Activated CD4-positive, alpha-beta T cell treated with anti-CD3 and anti-CD28 coated beads for 4 hours (primary cell): ENCODE data around the gene MAN2A1.

Experiments
- DNase-seq, 2 donors: peaks; one replicate each; pipeline ENCODE4 v3.0.0-alpha.2; 2020

Gene MAN2A1

GRCh38 chr5:109682383-109682782 lies 7.3 kb upstream of the MAN2A1 start:
- DNase-seq = no peak

- no peak for DNase-seq
Observed at GRCh38 chr5:109685916-109686315, 3.8 kb upstream of the MAN2A1 start.

GRCh38 chr5:109688630-109688969 lies 1.1 kb upstream of the MAN2A1 start:
- DNase-seq = peak in 1 of 2 donors; percentile 5

- peak; percentile 66 to 75 for DNase-seq
Observed at GRCh38 chr5:109688970-109689739, 572 bp upstream of the MAN2A1 start.

- DNase-seq = peak; percentile 30 to 36
Observed at GRCh38 chr5:109690242-109690974, 681 bp downstream of the MAN2A1 start.

- DNase-seq = peak; percentile 44 to 48
Observed at GRCh38 chr5:109690975-109691574, 1.3 kb downstream of the MAN2A1 start.

- DNase-seq = peak in 1 of 2 donors; percentile 23
Observed at GRCh38 chr5:109691996-109692395, 2.3 kb downstream of the MAN2A1 start.

- no peak for DNase-seq
Observed at GRCh38 chr5:109692852-109693251, 3.1 kb downstream of the MAN2A1 start.

GRCh38 chr5:109693535-109694400 lies 4.0 kb downstream of the MAN2A1 start:
- no peak for DNase-seq

GRCh38 chr5:109694451-109694891 lies 4.7 kb downstream of the MAN2A1 start:
- no peak for DNase-seq

GRCh38 chr5:109695005-109695926 lies 5.5 kb downstream of the MAN2A1 start:
- DNase-seq = no peak

GRCh38 chr5:109697339-109697738 lies 7.6 kb downstream of the MAN2A1 start:
- no peak for DNase-seq

GRCh38 chr5:109700516-109701153 lies 10.9 kb downstream of the MAN2A1 start:
- DNase-seq = no peak

- DNase-seq = no peak
Observed at GRCh38 chr5:109701252-109701651, 11.5 kb downstream of the MAN2A1 start.

- no peak for DNase-seq
Observed at GRCh38 chr5:109701792-109702191, 12.1 kb downstream of the MAN2A1 start.

- no peak for DNase-seq
Observed at GRCh38 chr5:109703166-109703565, 13.4 kb downstream of the MAN2A1 start.

GRCh38 chr5:109703829-109704228 lies 14.1 kb downstream of the MAN2A1 start:
- DNase-seq = no peak

GRCh38 chr5:109704282-109704952 lies 14.7 kb downstream of the MAN2A1 start:
- no peak for DNase-seq

- DNase-seq = no peak
Observed at GRCh38 chr5:109705596-109705995, 15.9 kb downstream of the MAN2A1 start.

GRCh38 chr5:109706095-109706494 lies 16.4 kb downstream of the MAN2A1 start:
- no peak for DNase-seq

GRCh38 chr5:109707531-109707930 lies 17.8 kb downstream of the MAN2A1 start:
- no peak for DNase-seq
